ENCODE data around the gene CLEC3B.
A peak's percentile ranks its signal among the peaks of the same experiment; 100 is the strongest.
"Not testable (repeated sequence)": the region's sequence is repeated elsewhere in the genome, so short reads cannot be mapped to it uniquely, and the experiment has no call there.

CLEC3B gene, protein sequence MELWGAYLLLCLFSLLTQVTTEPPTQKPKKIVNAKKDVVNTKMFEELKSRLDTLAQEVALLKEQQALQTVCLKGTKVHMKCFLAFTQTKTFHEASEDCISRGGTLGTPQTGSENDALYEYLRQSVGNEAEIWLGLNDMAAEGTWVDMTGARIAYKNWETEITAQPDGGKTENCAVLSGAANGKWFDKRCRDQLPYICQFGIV

DNA sequence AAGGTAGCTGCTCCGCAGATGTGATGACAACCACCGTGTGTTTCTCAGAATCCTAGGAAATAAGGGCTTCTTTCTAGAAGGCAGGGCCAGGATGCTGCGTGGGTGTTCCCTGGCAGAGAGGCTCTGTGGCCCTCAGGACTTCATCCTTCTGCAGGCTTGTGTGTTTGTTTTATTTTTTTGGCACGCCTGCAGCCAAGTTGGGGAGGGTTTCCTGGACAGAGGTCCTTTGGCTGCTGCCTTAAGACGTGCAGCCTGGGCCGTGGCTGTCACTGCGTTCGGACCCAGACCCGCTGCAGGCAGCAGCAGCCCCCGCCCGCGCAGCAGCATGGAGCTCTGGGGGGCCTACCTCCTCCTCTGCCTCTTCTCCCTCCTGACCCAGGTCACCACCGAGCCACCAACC, at the start of gene CLEC3B:
CLEC3B (plus strand) TSS at position 266 of the 400 bp plus-strand sequence; CDS start at position 326, 60 bp downstream.
- no peak for DNase-seq

DNA sequence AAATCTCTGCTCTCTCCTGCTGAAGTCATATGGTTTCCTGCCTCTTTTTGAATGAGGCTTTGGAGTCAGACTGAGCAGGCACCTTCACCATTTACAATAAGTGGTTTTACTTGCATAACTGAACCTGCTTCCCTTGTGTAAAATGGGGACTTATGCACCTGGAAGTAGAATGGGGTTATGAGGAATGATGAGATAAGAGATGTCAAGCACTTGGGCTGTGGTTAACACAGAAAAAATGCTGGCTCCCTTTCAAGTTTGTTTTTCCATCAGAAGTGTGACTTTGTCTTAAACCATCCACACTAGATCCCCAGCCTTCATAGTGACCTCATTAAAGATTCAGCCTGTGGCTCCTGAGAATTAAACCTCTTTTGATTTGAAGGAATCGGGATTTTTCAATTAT, 44.9 kb upstream of the CLEC3B start:
- DNase-seq, result no peak

DNA sequence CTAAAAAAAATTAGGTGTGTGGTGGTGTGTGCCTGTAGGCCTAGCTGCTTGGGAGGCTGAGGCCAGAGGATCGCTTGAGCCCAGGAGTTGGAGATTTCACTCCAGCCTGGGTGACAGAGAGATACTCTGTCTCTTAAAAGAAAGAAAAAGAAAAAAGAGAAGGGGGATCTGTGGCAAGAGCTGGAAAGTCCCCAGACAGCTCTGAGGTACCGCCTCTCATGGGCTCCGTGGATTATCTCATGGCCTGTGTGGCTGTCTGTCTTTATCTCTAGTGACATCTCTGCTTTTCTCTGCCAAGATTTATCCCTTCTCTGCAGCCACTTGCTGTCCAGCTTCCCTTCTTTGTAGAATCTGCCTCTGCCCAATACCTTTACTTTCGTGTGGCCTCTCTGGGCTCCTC, 44.4 kb upstream of the CLEC3B start:
- no peak for DNase-seq

DNA sequence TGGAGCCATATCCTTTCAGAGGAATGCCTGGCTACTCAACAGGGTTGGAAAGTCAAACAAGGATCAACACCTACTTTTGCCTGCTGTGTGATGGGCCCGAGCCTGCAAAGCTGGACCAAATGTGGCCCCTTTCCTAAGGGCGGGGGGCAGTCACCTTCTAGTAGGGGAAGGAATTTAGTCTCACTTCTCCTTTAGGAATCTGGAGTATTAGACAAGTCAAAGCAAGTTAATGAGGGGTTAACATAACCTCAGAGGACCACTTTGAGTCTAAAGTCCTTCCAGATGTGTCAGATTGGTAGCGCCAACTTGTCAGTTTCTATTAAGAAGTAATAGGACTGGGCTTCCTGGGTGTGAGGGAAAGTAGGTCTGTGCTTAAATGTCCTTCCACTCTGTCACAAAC, 43.3 kb upstream of the CLEC3B start:
- no peak for DNase-seq

DNA sequence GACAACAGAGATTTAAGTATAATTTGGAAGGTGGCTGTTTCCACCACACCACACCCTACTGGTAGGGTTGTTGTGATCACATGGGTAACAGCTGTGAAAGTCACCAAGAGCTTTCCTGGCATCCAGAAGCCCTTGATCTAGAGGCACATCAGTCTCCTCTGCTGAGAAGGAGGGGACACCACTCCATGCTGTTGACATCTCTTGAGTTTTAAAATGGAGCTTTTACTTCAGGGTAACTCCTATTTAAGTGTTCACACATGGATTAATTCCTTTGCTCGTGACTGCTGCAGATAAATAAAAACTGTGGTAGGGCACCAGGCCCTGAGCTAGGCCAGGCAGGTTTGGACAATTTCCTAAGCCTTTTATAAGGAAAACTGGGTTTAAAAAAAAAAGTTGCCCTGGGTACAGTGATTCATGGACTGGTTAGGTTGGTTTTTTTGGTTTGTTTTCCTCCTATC, 42.6 kb upstream of the CLEC3B start:
- DNase-seq, result no peak

DNA sequence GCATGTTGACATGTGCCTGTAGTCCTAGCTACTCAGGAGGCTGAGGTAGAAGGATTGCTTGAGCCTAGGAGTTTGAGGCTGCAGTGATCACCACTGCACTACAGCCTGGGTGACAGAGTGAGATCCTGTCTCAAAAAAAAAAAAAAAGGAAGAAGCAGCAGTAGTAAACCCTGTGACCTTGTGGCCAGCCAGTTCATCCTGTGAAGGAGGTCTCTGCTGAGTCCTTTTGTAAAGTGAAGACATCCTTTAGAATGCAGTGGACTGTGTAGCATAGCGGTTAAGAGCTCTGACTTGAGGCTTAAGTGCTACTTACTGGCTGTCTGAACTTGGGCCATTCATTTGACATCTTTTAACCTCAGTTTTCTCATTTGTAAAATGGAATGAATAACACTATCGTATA, 41.8 kb upstream of the CLEC3B start:
- peak in 1 of 2 donors; percentile 5 for DNase-seq

DNA sequence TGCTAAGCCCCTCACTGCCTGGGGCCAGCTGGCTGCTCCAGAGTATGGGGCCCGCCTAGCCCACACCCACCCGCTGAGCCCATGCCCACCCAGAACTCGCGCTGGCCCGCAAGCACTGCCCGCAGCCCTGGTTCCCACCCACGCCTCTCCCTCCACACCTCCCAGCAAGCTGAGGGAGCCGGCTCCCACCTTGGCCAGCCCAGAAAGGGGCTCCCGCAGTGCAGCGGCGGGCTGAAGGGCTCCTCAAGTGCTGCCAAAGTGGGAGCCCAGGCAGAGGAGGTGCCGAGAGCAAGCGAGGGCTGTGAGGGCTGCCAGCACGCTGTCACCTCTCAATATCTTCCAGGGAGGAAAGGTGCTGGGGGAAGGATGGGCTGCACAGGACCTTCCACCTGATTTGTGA, 39.8 kb upstream of the CLEC3B start:
- not testable (repeated sequence) for DNase-seq

DNA sequence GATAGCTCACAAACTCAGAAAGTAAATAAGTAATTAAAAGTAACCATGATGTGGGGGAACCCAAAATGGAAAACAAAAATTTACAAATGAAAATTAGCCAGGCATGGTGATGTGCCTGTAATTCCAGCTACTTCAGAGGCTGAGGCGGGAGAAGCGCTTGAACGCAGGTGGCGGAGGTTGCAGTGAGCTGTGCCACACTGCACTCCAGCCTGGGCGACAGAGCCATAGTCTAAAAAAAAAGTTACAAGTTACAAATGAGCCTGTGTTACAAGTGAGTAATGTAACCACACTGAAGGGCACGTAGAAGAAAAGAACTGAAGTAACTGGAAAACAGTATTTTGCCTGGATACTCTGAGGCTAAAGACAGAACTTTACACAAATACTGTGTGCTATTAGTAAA, 38.8 kb upstream of the CLEC3B start:
- DNase-seq, result no peak

DNA sequence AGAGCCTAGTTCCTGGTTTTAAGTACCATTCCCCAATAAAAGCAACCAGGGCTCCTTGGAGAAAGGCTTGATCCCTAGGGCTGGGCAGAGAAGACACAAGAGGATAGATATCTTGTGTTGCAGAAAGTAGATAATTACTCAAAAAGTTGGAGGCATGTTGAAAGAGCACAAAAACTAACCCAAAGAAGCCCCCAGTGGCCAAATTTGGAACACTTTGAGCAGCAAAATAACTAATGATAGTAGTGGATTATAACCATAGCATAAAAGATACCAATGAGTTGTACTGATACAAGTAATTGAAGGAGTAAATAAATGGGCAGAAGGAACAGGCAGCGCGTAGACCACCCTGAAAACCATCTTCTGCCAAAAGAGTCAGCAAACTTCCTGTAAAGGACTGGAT, 38.0 kb upstream of the CLEC3B start:
- no peak for DNase-seq

DNA sequence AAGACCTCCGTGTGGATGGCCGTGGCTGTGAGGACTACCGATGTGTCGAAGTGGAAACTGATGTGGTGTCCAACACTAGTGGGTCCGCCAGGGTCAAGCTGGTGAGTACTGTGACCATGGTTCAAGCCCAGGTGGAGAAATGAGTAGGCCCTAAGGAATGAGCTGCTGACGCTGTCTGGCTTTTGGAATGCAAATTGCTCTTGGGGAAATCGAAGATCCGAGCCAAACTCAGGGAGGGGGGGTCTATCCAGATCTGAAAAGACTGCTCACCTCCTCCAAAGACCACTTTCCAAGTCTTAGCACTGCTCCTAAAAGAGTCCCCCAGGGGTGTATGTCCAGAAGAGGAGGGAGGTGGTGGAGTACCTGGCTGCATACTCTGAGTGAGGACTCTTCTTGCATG, 37.0 kb upstream of the CLEC3B start:
- DNase-seq, result no peak

DNA sequence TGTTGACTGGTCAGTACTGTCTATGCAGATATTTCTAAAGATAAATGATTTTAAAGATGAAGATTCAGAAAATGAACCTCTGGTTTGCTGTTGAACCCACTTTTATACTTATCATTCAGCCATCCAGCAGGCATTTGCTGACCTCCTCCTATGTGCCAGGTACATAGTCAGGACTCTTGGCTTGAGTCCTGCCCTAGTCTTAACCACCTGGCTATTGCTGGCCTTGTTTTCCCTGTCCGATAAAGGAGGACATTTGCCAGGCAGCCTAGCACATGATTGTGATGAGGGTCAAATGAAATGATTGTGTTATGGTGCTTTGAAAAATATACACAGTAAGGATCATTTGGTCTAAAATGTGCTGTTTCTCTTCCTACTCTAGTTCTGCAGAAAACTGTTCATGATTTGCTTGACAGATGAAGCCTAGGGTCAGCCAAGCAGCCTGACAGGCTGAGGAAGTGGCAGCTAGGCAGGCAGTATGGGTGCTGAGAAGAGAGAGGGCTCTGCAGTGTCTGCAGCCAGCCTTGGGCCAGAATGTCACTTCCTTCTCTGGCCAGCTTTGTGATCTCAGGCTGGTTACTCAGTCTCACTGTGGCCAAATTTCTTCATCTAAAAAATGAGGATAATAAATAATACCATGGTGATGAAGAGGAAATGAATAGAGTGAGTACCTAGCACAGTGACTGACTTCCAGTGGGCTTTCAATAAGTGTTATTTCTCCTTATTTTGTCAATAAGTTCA, 36.3 kb upstream of the CLEC3B start:
- DNase-seq, result no peak

DNA sequence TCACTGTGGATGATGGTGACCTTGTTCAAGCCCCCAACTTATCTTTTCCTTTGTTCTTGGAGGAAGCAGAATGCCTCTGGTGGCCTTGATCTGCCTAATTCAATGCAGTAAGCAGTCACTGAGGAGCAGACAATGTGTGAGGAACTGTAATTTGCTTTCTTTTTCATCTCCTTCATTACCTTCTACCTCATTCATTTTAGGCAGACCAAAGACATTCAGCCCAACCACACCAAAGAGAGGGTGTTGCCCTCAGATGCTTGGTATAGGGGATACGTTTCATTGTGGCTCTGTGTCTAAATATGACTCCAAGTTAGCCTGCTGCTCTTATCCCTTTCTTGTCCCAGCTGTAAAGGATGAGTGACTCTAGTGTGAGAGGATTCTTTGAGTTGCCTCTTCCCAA, 34.8 kb upstream of the CLEC3B start:
- DNase-seq, result no peak

DNA sequence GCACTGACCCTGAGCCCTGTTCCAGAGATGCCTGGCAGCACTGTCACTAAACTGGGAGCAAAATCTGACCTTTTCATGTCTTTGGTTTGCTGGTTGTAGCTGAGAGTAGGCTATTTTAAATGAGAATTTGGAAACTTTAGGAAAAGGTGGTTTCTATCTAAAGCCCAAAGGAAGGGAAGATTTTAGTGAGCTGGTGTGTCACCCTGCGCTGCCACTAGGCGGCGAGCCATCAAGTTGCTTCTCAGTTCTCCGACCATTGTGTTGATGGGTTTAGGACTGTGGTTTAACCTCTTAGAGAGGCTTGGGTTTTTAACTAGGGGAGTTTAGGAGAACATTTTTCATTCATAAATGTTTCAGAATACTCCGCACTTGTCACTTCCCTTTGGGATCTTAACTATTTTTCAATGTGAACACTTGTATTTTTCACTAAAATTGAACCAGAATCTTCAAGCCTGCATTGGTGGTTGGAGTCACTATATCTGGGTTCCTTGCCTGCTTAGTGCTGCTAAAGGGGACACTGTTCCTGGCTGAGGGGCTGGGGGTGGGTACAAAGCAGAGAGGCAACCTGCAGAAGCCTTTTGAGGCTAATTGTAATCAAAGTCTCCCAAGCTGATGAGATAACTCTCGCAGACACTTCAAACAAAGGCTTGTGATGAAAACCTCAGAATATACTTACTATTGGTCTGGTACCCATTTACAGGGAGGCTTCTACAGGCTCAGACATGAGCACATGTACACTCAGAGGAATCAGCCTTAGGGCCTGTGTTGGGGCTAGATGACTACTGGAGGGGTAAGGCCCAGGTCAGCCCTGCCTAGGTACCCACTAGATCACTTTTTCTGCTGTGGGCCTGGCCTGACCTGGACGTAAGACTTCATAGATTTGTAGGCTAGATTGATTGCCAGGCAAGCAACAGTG, 33.3 kb upstream of the CLEC3B start:
- peak in 1 of 2 donors; percentile 27 for DNase-seq

DNA sequence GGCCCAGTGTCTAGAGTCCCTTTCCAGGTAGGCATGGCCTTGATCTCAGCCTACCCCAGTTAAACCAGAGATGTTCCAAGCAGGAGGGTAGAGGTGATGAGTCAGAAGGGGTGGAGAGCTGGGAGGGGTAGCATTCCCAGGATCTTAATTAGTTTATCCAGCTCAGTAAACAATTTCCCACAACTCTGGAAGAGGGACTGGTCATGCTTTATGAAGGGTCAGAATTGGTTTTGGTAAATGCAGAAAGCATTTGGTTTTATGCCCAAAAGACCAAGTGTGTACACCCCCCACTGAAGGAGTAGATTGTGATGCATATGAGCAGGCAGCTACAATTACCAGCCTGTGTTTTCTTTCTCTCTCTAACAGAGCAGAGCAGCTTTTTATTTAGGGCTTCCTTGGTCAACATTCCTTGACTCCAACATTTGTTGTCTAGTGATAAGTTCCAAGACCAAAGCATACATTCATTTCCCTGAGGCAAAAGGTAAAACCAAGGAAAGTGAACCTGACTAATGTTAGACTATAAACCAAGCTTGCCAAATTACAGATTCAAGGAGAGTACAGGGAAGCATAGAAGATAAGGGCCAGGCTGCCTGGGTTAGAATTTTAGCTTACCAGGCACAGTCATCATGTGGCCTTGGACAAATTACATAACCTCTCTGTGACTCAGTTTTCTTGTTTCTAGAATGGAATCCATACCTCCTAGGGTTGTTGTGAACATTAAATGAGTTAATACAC, 32.5 kb upstream of the CLEC3B start:
- no peak for DNase-seq

DNA sequence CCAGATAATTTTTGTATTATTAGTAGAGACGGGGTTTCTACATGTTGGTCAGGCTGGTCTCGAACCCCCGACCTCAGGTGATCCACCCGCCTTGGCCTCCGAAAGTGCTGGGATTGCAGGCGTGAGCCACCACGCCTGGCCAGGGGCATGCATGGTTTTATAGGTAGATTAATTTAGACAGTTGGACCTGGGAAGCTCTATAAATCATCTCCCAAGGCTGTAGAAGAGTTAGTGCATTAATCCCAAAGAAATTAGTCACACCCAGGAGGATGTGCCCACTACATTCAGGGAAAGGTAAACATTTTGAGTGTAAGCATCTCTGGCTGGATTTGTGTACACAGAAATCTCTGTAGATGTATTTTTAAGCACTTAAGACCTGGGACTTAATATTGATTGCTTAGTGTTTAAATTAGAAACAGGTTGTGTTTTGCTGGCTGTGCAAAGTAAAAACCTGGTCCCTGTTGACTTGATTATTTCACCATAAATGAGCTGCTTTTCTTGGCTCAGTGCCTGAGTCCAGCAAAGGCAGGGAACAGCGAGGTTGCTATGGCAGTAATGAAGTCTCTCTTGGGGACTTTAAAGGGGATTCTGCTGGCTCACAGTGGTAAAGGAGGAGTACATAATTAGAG, 30.8 kb upstream of the CLEC3B start:
- DNase-seq, result no peak

DNA sequence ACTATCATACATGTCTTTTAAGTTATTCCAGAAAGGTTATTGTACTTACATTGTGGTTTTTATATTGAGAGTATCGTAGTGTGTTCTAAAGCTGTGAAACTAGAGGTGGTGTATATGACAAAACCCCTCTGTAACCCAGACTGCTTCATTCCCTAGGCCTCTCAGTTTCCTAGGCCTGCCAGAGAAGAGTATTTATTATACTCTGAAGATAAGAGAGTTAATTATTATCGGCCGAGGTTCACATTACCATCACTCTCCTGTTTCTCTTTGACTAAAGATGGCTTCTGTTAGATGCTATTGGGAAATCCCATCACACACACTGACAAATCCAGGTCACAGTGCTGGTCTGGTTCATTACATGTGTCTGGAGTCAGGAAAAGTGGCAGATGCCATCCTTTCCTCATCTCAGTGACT, 29.5 kb upstream of the CLEC3B start:
- DNase-seq, result no peak

DNA sequence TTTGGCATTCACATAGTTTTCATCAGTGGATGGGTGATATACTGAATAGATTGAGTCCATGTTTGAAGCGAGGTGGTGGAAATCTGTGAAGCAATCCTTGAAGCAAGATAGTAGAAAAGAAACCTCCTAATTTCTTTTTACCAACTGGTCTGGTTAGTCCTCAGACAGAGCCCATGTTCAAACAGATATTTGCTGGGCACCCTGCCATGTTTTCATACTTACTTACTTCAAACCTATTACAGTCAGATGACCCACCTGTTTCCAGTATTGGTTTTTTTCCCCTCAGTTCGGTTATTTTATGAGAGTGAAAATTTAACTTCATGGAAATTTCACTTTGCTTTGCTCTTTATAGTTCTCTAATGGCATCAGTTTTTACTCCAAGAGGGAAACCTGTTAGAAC, 26.3 kb upstream of the CLEC3B start:
- no peak for DNase-seq

DNA sequence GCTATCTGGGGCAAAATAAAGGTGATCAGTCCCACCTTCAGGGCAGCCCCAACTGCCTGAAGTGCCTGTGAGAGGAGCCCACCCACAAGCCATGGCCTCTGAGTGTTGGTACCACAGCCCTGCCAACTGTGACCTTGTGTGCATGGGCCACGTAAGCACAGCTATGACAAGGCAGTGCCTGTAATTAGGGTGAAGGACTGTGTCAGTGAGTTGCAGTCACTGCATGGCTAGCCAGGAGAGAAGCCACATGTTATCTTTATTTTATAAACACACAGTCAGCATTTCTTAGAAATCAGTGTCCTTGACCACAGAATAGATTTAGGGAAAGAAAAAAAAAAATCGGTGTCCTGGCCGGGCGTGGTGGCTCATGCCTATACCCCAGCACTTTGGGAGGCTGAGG, 25.3 kb upstream of the CLEC3B start:
- DNase-seq, result no peak

DNA sequence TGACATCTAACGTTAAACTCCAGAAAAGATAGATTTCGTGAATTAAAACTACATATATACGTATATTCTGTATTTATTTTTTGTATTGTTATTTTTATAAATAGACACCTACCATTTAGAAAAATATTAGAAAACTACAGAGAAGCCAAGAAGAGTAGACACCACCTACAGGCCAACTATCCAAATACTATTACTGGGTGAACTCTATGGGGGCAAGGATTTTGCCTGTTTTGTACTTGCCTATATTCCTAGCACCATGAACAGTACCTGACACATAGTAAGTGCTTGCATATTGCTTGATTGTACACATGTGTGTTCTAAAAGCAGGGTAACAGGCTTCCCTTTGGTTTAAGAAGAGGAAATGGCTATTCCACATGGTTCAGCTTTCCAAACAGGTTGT, 24.4 kb upstream of the CLEC3B start:
- DNase-seq, result no peak

DNA sequence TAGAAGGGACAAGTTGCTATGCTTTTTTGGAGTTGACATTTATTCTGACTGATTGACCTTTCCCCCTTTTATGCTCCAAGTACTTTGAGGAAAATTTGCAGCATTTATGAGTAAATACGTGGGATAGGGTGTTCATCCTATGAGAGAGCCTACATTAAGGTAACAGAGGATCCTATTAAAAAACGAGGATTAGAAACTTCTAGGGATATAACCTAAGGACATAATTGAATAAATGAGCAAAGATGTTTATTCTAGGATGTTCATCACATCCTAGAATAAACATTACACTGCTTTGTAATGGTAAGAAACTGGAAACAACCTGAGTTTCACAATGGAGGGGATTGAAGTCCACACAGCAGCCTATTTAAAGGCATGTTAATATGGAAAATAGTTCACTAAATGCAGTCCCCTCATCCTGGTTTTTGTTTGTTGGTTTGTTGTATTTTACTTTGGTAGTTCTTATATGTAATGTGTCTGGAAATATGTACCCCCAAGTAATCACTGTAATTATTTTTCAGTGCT, 23.9 kb upstream of the CLEC3B start:
- DNase-seq, result no peak

DNA sequence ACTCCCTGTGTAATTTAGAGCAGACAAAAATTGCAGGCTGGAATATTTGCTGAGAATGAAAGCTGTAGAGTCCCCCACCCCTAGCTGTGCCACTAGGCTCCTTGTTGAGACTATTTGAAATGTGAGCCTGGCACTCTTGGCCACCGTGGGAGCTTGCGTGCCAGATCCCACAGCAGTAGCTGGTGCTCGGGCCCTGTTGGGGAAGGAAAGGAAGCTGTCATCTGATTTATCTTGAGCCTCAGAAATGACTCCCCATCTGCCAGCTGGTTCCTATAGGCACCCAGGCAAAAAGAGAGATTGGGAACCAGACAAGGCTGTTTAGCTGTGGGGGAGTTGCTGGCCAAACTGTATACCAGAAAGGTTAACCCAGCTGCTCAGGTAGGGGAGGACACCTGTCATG, 23.4 kb upstream of the CLEC3B start:
- DNase-seq, result no peak

DNA sequence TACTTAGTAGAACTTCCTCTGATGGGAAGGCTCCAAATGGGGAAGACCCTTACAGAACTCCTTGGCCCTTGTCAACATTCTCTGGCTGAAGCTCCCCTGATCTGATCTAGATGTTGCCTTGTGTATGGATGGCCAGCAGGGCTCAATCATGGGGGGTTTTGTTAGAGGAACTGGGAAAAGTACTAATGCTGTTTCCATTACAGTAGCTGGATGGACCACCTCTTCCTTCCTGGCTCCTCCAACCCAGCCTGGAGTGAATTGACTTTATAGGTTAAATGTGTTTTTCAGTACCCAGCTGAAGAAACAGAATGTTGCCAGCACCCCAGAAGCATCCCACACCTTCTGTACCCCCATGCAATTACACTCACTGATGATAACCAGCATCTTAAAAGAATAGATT, 22.7 kb upstream of the CLEC3B start:
- no peak for DNase-seq

Data from CD4-positive, alpha-beta T cell treated with Interleukin-1 beta for 1 hour (primary cell).